HAP-1 (cell line): ENCODE data around the gene COPZ1.

Source experiments
- DNase-seq, 2 experiments: peaks; one replicate each; pipeline ENCODE4 v3.0.0-alpha.2; 2016 to 2020; ENCODE audit warnings: low spot score in 2 of 2
- H3K27me3 ChIP-seq: fragments of 250-450 bp; sonication (Bioruptor Pico); 2 replicates; pipeline ENCODE4 v1.5.1; 2020; ENCODE audit warnings: low read depth, mild to moderate bottlenecking, moderate library complexity
- H3K36me3 ChIP-seq: fragments of 250-450 bp; sonication (Bioruptor Pico); replicated peaks from 2 replicates; pipeline ENCODE4 v1.5.1; 2020; ENCODE audit warnings: mild to moderate bottlenecking
- H3K4me1 ChIP-seq: fragments of 250-450 bp; sonication (Bioruptor Pico); 2 replicates; pipeline ENCODE4 v1.5.1; 2020; ENCODE audit warnings: mild to moderate bottlenecking
- H3K4me3 ChIP-seq: fragments of 250-450 bp; sonication (Bioruptor Pico); 2 replicates; pipeline ENCODE4 v1.5.1; 2020; ENCODE audit warnings: mild to moderate bottlenecking, moderate library complexity
- H3K9me3 ChIP-seq: fragments of 250-450 bp; sonication (Bioruptor Pico); 2 replicates; pipeline ENCODE4 v1.5.1; 2020; ENCODE audit warnings: mild to moderate bottlenecking, moderate library complexity
- in situ Hi-C: fragments of 300-500 bp; cut with MboI; formaldehyde crosslinking; loops from 3 replicates; pipeline ENCODE4 v1.14.3; 2020; ENCODE audit warnings: low sequenced_read_pairs, inconsistent platforms, mixed read lengths

Gene COPZ1

GRCh38 chr12:54401119-54401518 is 76.2 kb downstream of the COPZ1 start:
- peaks cover 64% of the 10 kb centered on the region for H3K36me3 ChIP-seq
- H3K4me3 ChIP-seq = no peak overlapping the region
- no peaks in the 10 kb centered on the region for H3K27me3 ChIP-seq
- no peak for DNase-seq
- H3K4me1 ChIP-seq = no peaks in the 10 kb centered on the region
- no peaks in the 10 kb centered on the region for H3K9me3 ChIP-seq
- in situ Hi-C loops = no loop called here
